GM21825 (cell line): Measurements from ENCODE around the gene VAV2.

ENCODE experiments used
- ATAC-seq: cut with Tn5 transposase; IDR thresholded peaks from one replicate; pipeline ENCODE4 v1.9.1; 2021; ENCODE audit warnings: mild to moderate bottlenecking, moderate library complexity; ENCODE audit not compliant: unreplicated experiment

The VAV2 gene

DNA sequence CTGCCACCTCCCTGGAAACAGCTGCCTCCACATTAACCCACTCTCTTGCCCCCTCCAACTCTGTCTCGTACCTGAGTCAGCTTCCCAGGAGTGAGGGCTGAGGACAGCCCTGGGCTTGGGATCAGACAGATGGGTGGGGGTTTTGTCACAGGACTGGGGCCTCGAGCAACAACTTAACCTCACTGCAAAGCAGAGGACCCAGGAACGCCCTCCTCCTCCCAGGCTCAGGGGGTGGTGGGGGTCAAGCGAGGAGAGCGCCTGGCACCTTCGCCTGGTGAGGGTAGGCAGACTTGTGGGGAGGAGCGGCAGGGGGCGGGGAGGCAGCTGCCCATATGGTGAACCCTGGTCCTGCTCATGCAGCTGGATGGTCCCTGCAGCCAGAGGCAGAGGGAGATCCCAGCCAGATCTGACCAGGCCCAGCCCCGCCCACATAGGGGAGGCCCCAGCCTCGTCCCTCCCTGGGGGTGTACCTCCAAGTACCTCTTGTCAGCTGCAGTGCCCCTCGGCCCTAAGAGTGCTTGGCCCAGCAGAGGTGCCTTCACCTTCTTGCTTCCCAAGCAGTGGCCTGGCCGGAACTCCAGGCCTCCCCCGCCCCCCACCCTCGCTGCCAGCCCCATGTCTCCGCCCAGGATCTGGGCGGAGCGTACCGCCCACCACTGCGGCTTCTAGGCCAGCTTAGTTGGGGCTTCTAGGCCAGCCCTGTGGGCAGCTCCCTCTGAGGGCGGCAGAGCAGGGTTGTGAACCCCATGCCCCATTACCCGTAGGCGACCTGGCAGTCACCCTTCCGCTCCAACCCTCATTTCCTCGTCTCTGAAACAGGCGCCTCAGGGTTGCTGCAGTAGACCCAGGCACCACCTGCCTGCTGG is 254.1 kb downstream of the VAV2 start, which contains the start of gene SARDH:
Gene SARDH (minus strand): TSS at position 579 of the 866 bp plus-strand sequence. CDS start 4,179 bp downstream, outside the sequence.
- ATAC-seq, result no peak

DNA sequence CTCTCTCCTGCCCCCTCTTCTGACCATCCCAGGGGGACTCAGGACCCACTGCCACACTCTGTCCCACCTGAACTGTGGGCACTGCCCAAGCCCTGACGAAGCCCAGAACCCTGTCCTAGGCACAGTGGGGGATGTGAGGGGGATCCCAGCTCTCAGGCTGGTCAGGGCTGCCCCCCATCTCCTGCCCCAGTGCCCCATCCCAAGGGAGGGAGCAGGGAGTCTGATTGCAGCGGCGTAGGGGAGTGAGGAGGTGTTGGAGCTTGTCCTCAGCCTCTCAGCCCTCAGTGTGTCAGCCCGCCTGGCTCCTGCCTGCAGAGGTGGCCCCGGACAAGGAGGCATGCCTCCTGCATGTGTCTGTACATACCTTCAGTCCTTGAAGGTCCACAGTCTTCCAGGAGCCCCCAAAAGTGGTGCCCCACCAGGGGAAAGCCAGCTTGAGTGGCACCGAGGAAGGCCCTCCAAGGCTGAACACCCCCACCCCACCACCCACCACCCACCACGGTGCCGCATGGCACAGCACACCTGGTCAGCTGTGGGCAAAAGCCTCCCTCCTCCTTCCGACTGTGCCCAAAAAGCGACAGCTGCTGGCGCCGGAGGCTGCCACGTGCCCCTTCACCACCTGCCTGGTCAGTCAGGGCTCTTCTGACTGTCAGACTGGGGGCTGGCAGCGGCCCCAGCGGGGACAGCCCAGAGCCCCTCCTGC is 254.9 kb downstream of the VAV2 start:
- ATAC-seq, result no peak

DNA sequence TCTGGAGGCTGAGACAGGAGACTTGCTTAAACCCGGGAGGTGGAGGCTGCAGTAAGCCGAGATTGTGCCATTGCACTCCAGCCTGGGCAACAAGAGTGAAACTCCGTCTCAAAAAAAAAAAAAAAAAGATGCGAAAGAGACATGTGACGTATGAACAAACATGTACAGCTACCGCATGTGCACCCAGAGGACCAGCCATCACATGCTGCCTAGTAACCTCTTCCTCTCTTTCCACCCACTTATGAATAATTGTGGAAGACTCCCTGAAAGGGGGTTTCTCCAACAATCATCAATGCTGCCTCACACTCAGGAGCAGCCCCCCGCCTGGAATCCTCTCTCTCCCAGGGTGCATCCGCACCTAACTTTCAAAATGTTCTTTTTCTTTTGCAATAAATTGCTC is 256.2 kb downstream of the VAV2 start:
- no peak for ATAC-seq

DNA sequence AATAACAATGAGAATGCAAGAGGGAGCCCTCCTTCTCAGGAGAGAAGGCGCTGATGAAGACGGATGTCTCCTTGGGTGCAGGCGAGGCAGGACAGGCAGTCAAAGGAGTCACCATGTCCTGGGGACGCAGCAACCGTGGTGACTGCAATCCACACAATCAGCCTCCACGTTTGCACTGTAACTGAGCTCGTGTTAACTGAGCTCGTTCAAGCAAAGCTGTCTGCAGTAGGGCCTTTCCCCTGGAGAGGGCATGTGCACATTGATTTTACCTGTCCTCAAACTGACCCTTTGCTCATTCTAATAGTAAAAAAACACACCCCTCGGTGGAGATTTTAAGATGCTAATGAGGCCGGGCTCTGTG is 256.7 kb downstream of the VAV2 start:
- no peak for ATAC-seq

DNA sequence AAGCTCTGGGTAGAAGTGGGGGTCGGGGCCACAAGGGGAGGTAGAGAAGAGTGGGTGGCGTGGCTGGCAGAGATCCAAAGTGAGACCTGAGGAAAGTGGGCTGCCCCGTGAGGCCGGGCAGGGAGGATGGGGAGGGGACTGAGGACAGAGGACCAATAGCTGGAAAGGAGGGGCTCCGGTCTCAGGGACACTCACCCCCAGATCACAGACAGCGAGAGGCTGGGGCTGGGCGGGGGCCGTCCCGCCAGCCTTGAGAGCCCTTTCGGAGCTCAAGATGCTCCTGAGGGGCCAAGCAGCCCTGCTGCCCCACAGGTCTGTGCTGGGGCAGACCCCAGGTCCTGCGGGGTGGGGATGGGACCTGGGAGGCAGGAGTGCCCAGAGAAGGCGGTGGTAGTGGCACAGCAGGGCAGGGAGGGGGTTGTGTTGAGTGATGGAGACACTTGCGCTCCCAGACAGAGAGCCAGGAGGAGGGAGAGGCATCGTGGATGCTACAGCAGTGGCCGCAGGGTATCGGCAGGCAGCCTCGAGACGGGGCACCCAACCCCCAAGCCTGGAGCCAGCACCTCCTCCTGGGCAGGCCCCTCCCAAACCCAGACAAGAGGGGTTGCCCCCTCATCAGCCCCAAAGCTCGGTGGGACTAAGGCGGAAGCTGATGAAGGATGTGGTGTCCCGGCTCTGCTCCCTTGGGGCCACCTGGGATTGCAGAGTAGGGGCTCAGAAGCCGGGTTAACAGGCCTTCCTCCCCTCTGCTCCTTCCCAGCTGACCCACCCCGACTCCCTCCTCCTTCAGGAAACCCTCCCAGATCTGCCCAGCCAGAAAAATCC is 257.3 kb downstream of the VAV2 start:
- no peak for ATAC-seq

DNA sequence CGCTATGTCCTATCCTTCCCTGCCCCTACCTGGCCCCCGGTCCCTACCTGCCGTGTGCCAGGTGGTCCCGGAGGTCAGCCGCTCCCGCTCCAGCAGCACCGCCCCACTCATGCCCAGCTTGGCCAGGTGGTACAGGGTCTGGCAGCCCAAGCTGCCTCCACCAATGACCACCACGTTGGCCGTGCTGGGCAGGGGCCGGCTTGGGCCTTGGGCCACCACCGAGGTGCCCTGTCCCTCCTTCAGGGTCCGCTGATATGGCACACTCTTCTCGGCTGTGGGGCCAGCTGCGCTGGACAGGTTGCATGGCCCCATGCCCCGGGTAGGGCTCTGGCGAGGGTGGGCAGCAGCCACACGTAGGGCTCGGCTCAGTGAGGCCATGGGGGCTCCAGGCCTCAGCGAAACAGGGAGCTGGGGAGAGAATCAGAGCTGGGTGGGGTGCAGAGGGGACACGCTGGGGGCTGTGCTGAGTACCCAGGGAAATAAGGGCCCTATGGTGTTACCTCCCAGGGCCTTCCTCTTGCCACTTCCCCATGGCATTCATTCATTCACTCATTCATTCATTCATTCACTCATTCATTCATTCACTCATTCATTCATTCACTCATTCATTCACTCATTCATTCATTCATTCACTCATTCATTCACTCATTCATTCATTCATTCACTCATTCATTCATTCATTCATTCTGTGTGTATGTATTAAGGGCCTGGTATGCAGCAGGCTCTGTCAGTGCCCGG is 258.2 kb downstream of the VAV2 start:
- ATAC-seq, result no peak

DNA sequence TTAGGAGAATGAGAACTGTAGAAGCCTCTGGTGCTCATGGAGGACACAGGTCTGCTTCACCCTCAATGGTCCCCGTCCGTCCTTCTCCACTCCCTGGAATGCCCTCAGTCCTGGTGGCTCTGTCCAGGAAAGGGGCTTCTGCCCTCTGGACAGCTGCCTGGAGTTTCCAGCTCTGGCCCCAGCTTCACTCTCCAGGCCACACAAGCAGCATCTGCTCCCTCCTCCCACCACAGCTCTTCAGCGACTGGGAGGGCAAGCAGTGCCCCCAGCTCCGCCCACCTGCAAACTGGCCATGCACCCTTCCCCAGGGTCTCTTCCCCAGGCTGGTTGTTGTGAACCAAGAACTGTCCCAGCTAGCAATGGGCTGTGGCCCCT is 258.7 kb downstream of the VAV2 start:
- ATAC-seq, result no peak

DNA sequence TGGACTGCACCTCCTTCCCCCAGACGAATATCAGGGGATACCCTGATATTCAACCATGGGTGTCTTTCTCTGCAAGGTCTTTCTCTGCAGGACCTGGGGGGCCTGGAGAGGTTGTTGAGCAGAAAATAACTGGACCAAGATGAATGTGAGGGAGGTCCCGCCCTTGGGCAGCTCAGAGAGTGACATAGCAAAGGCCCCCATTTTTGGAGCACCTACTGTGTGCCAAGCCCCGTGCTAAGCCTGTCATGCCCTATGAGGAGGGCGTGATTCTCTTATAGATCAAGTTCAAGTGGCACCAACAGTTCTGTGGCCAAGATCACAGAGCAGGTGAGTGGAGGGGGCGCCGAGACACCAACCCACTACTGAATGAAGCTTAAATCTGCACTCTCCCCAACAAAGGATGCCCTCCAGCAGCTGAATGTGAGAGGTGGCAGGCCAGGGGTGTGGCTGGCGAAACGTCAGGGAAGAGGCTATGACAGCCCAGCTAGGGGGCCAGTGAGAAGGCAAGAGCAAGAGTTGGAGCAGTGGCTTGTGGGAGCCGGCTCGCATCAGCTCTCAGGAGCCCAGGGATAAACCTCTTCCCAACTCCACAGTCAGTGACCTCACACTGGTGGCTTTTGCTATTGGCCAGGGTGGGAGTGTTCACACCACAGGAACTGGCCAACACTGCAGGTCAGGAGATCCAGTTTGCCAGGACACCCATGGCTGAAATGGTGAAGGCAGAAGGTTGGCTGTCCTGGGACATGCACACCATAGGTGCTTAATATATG is 259.3 kb downstream of the VAV2 start:
- ATAC-seq, result no peak

DNA sequence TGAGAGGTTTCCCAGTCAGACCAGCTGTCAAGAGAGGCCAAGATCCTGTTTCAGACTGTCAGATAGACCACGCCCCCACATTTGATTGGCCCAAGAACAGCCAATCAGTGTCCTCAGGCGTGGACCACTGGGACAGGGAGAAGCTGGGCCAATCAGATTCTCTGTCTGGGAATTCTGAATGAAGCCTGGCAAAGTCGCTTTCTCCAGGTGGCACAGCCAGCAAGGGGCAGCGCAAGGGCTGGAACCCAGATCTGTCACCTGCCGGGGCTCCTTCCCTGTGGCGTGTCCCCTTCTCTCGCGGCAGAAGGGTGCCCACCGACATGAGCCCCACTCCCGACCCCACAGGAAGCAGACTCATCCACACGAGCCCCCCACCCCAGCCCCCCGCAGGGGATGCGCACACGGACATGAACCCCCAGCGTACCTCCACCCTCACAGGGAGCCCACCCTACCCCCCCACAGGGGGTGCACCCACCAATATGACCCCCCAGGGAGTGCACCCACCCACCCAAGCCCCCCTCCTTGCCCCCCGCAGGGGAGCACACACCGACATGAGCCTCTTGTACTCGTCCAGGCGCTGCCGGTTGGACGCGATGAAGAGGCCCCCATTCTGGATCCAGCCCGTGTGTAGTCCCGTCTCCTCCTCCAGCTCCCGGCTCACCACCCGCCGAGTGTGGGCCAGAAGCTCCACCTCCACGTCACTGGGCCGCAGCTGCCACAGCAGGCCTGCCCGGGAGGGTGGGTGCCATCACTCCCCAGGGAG is 260.1 kb downstream of the VAV2 start:
- ATAC-seq, result no peak

DNA sequence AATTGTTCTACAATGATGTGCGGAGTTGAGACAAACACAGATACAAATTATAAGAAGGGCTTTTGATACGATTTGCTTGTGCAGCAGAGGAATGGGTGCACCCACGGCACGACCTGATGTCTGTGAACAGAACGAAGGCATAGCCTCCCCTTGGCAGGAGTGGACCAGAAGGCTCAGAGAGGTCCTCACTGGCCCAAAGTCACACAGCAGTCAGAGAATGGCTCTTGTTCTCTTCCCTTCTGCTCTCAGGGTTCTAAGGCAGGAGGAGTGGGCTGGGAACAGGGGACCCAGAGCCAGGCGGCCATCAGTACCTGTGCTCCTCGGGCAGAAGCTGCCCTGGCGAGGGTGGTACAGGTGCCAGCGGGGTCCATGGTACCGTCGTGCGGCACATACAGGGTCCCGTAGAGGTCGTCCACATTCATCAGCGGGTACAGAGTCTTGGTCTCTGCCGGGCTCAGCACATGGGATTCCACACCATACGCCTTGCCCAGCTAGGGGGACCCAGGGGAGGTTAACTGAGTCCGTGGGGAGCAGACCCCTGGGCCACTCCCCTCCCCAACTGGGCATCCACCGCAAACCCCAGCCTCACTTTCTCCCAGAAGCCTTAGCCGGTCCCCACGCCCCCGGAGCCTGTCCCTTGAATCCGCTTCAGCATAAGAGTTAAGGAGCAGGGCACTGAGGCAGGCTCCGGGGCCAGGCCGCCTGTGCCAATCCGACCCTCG is 261.0 kb downstream of the VAV2 start:
- ATAC-seq, result no peak

DNA sequence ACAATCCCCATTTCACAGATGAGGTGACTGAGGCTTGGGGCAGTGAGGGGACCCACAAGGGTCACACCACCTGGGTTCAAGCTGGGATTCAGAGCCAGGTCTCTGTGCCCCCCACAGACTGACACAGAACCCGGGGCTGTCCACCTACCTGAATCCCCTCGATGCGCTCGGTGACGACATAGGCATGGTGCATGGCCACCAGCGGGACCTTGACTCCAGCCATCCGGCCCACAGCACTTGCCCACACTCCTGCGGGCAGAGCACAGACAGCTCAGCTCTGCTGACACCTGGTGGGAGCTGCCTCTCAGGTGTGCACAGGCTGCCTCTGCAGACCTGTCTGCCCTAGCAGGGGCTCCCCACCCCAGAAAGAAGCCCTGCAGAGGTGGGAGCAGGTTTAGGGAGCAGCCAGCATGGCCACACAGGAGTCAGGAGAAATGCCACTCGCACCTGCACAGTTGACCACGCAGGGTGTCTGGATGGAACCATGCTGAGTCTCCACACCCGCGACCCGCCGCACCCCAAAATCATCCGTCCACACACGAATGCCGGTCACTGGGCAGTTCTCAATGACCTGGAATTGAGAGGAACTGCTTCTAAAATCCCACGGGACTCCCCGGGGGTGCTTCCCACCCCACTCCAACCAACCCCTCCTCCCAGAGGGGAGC is 262.4 kb downstream of the VAV2 start:
- ATAC-seq, result no peak

DNA sequence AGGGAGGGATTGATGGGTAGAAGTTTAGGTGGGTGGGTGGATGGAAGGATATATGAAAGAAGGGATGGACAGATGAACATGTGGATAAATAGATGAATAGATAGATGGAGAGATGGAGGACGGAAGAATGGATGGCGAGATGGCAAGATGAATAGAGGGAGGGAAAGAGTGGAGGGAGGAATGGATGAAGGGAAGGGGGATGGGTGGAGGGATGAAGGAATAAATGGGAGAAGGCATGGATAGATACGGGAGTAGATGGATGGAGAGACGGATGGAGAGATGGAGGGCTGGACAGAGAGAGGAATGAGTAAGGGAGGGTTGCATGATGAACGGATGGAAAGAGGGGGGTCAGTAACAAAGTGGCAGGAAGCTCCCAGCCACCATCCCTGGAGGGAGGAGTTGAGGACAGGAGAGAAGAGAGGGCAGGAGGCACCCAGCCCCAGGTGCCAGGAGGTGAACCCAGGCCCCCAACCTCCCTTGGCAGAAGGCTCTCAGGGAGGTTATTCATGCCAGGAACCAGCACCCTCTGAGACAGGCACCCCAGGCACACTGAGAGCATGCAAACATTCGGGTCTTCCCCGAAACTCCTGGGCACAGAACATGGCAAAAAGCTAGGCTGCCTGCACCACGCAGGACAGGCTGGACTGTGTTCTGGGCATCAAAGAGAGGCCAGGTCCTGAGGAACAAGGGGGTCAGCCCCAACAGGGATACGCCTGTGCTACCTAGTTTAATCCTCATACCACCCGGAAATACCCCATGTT is 263.1 kb downstream of the VAV2 start:
- no peak for ATAC-seq

DNA sequence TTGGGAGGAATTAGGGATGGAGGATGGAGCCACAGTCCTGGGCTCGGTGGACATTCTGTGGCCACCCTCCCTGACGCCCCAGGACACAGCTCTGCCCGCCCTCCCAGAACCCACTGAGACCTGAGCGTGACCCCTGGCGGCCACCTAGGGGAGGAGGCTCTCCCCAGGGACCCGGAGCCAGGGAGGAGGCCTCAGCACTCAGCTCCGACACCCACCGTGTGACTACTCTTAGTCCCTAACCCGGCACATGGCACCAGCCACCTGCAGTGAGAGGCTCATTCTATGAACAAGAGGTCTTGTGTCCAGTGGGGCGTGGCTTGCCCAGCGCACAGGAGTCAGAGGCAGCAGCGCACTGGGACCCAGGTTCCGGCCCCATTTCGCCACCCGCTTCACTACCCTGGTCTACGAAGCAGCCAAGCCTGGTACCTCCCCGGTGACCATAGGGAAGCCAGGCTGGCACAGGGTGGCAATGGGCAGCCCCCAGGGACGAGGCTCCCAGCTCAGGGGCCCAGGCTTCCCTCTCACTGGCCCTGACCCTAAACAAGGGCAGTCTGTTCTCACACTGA is 264.2 kb downstream of the VAV2 start:
- ATAC-seq, result no peak

DNA sequence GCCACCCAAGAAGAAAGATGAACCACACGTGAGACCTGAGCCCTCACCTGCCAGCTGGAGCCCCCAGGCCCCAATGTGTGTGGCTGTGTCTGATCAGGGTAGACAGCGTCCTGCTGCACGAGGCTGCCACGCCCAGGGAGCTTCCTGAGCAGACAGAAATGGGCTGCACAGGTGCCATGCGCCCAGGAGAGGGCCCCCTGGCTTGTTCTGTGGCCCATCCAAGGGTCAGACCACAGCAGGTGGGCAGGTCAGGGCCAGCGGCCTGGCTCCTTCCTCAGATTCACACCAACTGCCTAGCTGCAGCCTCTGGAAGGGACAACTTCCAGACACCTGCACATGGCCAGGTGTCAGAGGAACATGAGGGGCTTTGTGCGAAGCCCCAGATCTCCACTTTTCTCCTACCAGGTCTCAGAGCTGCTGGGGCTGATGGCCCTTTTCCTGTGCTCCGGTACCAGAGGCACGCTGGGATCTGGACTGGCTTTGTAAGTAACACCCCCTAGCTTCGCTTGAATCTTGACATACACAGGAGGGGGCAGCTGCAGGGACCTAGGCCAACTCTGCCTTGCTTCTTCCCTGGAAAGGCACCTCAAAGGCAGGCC is 264.7 kb downstream of the VAV2 start:
- no peak for ATAC-seq

DNA sequence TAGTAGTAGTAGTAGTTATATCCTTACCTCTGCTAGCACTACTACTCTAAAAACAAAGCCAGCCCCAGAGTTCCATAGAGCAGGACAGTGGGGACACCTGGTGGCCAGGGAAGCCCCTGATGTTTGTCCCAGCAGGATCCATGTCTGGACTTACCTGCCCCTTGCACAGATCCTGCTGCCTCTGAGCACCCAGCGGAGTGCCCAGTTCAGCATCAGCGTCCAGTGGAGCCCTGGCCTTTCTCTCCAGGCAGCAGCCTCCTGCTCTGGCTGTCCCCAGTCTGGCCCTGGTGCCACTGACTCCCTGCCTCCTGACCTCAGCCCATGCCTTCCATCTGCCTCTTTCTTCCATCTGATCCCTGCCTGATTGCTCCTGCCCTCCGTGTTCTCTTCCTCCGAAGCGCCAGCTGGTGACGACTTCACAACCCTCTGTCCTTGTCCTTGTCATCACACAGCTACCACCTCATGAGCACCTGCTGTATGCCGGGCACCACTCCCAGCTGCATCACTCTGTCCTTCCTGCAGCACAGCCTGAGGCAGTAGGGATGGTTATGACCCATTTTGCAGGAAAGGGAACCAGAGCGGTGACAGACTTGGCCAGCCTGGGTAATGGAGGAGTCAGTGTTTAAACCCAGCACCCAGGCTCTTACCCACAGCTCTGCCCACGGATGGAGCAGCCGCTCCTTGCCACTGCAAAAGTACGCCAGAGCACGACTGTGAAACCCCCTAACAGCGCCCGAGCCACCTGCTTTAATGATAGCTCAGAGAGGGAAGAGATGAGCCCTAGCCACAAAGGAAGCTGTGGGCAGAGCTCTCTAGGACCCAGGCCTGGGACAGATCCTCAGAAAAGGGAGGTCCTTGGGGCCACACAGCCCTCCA is 265.5 kb downstream of the VAV2 start:
- ATAC-seq, result no peak

DNA sequence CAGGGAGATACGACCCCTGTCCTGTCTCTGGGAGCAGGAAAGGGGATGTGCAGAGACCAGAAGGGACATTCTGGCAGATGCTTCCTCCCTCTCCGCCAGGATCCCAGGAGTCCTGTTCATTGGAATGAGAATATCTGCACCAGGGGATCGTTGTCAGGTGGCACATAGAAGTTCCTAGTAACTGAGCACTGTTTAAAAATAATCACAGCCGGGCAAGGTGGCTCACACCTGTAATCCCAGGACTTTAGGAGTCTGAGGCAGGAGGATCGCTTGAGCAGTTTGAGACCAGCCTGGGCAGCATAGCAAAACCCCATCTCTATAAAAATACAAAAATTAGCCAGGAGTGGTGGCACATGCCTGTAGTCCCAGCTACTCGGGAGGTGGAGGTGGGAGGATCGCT is 266.2 kb downstream of the VAV2 start:
- no peak for ATAC-seq
